ENCODE measurements around the gene TMEM184B.

Gene TMEM184B

DNA sequence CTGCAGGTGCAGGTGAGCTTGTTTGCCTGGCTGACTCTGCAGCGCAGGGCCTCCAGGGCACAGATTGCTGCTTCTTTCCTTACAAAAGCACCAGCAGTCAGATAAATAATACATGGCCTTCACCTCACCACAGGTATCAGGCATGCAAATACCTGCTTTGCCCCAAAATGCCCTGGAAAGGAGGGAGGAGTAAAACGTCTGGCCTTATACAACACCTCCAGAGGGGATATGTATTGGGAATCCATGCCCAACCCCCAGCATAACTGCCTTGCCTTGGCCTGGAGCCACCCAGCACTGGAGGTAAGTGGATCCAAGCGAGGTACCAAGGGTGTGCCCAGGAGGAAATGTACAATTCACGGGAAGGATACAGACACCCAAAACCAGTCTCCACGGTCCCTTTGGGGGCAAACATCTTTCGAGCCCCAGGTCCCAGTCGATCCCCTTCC is 860 bp downstream of the TMEM184B start:
- DNase-seq, result peak; percentile 19

DNA sequence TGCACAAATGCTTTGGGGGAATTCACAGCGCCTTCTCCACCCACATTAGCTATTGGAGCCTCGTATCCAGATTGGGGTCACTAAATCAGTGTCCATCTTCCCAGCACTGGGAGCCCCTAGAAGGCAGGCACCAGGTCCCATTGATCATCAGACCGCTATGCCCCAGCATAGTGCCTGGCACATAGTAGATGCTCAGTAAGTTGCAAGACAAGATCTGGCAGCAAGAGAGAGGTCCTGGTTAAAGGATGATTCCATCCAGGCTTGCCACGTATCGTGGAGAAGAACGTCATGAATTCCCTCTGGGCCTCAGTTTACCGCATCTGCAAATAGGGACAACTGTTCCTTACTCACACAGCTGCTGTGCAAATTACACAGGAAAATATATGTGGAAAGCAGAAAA is 1.7 kb downstream of the TMEM184B start:
- DNase-seq, result no peak

DNA sequence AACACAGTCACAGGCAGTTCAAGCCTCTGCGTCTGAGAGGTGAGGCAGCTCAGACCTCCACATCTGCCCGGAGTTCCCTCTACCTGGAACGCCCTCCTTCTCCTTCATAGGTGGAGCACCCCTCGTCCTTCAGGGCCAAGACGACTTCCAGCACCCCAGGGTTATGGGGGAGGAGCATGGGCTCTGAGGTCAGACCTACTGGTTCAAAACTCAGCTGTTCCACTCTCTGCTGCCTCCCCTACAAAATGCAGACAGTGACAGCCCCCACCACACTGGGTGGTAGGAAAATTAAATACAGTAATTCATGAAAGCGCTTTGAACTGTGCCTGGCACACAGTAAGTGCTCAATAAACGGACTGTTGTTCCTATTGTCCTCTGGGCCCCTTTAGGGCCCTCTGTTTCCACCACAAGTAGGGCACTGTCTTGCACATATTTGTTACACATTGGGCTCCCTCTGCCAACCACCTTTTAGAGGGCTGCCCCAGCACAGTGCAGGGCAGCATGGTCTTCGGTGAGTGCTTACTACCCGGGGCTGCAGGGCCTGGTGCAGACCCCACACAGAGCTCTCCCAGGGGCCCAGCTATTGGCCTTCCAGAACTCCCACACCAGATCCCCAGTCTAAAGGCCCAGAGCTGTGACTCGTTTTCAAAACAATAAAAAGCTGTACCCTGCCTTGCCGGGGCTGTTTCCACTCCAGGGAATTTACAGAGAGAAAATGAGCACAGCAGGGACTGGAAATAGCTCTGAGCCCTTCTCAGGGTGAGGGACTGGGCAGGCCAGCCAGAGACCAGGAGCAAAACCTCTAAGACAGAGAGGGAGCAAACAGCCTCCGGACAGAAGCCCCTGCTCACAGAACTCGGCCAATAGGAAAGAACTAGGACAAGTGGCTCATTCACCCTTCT is 2.5 kb downstream of the TMEM184B start:
- no peak for DNase-seq

DNA sequence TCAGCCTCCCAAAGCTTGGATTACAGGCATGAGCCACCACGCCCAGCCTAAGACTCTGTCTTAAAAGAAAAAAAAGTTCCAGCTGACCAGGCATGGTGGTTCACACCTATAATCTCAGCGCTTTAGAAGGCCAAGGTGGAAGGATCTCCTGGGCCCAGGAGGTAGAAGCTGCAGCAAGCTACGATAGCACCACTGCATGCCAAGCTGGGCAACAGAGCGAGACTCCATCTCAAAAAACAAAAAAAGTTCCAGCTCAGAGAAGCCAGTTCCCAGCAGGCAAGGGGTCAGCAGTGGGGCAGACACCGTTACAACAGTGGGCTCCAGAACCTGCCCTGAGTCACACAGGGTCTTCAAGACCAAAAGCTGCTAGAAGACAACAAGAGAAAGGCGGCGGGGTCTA is 3.3 kb downstream of the TMEM184B start:
- DNase-seq, result no peak

DNA sequence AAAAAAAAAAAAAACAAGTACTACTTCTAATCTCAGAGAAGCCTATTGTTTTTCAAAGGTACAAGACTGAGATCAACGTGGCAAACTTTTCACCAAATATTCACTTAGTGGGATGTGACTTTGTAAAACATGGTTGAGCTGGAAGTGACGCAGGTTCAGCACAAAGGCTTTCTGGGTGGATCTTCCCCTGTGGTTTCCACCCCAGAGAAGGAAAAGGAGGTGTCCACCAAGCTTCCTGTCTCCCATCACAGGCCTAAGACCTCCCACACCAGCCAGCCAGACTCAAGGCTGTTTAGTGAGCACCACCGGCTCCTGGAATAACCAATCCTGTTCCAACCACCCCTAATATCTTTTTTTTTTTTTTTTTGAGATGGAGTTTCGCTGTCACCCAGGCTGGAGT is 5.7 kb downstream of the TMEM184B start:
- DNase-seq, result peak; percentile 49

DNA sequence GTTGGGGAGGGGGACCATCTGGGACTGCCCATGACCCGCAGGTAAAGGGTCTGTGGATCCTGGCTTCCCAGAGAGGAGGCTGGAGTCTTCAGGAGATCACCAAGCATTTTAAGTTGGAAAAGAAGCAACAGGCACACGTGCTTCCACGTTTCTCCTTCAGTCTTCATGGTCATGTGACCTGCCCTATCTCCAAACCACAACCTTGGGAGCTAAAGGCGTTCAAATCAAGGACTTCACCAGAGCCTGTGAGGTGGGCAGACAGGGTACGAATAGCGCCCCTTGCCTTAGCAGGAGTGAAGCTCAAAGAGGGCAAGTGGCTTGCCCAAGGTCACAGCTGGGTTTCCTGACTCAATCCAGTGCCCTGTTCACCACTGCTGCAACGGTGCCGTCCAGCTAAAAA is 6.7 kb downstream of the TMEM184B start:
- DNase-seq, result no peak

DNA sequence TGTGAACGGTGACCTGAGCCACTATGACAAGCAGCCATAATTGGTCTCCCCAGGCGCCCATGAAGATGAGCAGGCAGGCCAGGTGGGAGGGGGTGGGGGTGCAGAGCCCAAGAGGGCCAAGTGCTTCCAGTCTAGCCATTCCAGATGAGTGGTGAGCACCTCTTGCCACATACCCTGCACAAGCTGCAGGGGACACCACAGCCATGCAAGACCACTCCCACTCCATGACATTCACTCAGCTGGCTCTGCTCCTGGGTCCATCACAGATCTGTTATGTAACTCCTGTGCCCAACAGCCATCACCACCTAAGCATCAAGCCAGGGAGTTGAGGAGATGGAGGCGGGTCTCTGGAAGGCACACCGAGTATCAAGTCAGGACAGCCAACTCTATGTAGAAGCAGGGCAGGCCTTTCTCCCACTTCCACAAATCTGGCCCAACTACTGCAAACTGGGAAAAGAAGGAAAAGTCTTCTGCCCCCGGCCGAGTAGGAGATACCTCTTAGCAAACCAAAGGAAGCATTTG is 8.4 kb downstream of the TMEM184B start:
- no peak for DNase-seq

DNA sequence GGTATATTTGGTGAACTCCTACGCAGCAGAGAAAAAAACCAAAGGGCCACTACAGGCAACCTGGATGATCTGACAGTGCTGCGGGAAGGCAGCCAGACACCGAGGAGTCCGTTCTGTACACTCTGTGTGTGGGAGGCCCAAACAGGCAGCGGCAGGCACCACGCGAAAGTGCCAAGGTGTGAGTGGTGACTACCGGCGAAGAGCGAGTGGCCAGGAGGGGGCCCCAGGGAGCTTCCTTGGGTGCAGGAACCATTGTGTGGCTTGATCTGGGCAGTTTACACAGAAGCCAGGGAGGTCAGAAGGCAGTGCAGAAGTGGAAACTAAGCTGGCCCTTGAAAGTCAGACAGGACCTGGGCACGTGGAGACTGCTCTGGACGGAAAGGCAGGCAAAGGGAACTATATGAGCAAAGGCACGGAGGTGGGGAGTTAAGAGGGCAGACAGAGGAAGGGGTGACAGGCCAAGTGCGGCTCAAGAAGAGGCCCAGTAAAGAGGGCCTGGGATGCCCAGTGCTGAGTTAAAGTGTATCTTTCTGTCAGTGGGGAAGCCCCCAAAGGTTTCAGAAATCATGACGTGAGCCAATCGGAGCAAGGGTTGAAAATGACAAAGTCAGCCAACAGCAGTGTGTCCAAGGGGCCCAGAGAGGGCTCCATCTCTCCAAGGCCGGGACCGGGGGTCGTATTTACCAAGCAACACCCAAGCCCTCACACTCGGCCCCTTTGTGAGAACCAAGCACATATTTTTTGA is 10.6 kb downstream of the TMEM184B start:
- DNase-seq, result peak; percentile 68

DNA sequence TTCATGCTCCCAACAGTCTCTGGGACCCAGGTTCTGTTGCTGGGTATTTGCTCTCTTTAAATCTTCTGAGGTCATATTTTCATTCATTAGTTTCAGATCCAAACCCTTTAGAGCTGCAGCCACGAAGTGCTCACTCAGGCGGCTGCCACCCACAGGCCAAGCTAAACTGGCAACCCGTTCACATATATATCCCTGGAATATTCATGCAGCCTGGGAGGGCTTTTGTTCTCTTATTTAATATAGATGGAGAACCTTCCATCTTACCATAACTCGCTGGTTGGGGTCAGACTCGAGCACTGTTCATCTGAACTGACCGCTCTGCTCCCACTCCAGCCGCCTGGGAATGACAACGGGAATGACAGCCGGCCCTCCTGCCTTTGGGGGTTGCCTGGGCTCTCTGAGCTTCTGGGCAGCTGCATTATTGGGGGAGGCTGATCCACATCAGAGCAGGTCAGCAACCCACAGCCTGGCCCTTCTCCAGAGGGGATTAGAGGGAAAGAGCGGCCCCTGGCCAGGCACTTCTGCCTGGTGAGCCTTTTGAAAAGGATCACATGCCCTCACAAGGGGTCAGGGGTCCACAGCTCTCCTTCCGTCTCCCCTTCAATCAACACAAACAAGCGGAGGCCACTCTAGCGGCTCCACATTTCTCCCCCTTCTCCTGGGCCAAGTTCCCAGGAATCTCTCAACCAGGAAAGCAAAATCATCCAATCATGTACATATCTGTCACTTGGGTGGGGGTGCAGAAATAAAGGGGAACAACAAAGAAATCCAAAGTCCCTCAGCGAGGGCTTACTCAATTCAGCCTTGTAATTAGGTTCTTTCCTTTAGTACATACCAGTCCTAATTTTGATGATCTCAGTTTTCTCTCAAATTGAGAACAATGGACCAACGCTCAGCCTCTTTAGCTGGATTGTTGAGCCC is 11.8 kb downstream of the TMEM184B start:
- DNase-seq, result no peak

DNA sequence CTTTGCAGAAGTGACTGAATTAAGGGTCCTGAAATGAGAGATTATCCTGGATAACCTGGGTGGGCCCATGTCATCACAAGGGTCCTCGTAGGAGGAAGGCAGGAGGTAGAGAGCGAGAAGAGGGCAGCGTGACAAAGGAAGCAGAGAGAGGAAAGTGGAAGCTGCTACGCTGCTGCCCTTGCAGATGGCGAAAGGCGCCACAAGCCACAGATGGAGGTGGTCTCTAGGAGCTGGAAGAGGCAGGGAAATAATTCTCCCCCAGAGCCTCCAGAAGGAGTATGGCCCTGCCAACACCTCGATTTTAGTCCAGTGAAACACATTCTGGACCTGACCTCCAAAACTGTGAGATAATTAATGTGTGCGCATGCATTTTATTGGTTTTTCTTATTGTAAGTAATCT is 13.4 kb downstream of the TMEM184B start:
- no peak for DNase-seq

DNA sequence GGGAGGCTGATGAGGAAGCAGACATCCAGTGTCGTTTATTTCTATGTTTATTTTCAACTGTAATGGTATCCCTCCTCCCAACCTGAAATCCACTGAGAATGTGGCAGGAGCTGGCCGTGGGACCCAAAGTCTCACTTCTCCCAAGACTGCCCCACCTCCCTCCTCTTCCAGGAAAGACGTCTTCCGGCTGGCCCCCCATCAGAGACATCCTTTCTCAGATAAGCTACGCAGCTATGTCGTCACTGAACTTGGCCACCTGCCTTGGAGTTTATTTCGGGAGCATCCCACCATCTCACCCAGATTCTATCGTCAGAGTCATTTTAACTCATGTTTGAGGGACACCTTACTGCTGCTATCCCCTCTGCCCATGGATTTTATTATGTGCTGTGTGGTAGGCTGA is 13.9 kb downstream of the TMEM184B start:
- DNase-seq, result no peak

DNA sequence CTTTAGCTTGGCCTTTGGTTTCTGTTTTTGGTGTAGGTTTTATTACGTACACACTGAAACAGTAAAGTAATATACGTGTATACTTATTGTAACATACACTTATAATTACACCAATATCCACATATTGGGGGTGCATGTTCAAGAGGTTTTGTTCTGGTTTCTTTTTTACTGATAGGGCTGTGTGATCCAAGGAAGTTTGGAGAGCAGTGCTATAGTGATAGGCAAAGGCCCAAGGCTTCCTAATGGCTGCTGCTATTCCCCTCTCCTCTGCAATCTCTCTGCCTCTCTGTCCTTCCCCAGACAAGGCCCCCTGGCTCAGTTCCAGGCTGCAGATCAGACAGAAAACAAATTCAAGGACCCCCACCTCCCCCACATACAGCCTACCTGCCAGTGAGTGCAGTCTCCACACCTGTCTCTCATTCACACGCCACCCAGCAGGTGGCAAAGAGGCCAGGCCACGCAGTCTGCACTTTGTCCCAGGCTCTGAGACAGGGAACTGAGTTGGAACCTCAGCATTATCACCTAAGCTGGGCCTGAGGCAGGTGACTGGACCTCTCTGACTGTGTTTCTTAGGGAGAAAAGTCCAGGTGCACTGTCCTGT is 15.1 kb downstream of the TMEM184B start:
- DNase-seq, result no peak

DNA sequence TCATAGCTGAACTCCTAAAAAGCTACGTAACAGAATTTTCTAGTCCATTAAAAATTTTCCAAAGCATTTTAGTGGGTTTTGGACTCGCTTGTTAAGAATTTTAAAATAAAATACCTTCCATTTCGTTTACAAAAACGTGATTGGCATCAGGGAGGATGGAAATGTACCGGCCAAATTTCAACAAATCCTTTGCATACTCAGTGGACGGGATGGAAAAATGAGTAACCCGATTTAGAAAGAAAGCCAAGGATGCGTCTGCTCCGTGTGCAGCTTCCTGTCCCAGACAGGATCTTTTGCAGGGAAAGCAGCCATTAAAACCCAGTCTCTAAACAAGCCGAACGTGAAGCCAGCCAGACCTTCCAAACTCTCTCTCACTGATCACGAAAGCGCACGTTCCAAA is 15.6 kb downstream of the TMEM184B start:
- DNase-seq, result no peak

DNA sequence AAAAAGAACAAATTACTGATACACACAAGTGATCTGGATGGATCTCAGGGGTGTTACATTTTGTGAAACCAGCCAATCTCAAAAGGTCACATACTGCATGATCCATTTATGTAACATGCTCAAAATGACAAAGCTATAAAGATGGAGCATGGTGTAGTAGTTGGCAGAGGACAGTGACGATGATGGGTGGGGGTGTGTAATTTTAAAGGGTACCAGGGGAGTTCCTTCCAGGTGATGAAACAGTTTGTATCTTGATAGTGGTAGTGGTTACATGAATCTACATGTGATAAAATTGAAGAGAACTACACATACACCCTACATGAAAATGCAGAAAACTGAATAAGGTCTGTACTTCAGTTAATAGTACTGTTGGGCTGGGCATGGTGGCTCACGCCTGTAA is 17.1 kb downstream of the TMEM184B start:
- DNase-seq, result no peak

DNA sequence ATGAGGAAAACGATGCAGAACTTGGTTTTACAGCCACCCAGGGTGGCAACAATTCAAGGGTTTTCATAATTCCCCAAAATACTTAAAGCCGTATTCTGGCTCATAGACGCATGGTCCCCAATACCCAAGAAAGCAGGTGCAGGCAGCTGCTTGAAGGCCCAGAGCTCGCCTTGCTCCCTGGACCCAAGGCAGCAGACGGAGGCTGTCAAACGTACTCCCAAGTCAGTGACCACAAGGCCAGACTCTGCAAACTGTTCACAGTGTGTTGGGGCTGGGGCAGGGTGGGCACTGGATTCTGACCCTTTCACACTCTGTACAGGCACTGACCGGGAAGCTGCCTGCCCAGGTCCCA is 21.5 kb downstream of the TMEM184B start:
- DNase-seq, result no peak

DNA sequence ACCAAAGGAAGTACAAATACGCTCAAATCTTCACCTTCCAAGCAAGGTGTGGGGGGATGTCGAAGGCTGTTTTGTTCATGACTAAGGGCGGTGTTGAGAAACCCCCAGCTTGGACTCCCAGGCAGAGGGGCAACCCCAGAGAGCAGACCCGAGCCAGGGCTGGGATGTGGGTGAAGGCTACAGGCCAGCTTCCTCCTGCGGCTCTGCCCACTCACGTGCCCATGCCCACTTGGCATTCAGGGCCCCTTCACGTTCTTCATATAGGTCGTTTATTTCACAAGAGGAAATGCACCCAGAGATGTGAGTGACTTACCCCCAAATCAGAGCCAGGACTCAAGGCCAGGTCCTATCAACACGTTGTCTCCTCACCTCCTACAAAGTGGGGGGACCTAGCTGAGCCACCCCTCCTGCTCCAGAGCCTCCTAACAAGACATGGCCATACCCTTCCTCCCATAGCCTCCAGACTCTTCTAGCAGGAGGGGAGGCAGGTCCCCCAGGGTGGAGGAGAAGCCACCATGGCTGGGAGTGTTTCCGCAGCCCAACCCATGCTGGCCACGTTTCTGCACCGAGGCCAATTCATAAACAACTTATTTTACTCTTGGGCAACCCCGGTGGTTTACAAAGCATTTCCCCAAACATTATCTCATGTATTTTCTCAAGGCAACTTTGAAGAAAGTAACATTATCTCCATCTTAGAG is 22.0 kb downstream of the TMEM184B start:
- DNase-seq, result no peak

DNA sequence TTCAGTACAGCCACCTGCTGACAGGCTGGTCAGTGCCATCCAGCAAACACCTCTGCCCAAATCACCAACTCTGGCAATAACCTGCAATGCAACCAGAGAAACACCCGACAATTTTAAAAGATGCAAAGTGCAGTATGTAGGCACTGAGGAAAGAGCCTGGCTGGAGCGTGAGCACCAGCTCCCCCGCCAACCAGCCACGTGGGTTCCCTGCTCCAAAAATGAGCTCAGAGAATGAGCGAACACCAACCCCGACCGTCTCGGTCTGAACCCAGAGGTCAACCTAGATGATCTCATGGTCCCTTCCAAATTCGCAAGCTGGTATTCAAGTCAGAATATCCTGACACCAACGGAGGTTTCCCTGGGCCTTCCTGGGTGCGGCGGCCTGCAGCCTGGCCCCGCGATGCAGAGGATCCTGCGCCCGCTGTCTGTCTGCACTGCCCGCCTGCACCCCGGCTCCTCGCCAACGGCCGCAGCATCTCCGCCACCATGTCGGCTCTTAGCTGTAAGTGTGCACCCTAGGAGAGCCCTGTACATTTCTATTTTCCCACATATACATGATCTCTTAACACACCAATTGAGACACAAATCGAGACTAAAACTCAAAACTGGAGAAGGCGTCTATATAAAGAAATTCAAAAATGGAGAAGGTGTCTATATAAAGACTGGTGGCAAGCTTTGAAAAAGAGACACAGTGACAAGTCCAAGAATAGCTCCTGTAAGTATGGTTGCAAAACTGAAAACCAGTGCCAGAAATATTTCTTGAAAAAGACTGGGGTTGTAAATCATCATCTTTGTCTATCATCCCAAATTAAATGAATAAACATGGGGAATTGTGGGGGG is 22.8 kb downstream of the TMEM184B start:
- DNase-seq, result no peak

DNA sequence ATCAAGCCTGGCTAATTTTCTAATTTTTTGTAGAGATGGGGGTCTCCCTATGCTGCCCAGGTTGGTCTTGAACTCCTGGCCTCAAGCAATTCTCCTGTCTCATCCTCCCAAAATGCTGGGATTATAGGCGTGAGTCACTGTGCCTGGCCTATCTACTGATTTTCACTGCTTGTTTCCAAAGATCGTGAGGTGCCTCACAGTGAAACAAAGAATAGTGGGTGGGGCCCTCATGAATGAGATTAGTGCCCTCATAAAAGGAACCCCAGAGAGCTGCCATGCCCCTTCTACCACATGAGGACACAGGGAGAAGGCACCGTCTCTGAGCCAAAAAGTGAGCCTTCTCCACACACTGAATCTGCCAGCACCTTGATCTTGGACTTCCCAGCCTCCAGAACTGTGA is 23.5 kb downstream of the TMEM184B start:
- no peak for DNase-seq

DNA sequence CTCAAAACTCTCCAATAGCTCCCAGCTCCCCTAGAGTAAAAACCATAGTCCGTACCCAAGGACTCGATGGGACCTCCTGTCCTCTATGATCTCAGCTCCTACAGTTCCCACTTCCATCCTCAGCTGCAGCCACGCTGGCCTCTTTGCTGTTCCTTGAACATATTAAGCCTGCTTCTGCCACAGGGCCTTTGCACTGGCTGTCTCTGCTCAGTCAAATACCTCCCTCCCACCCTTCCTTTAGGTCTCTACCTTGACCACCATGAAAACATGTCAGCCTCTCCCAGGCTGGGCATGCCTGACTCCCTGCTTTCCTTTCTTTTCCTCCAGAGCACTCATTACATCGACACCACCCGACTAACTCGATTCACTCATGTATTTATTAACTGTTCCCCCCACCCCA is 24.5 kb downstream of the TMEM184B start:
- DNase-seq, result no peak

DNA sequence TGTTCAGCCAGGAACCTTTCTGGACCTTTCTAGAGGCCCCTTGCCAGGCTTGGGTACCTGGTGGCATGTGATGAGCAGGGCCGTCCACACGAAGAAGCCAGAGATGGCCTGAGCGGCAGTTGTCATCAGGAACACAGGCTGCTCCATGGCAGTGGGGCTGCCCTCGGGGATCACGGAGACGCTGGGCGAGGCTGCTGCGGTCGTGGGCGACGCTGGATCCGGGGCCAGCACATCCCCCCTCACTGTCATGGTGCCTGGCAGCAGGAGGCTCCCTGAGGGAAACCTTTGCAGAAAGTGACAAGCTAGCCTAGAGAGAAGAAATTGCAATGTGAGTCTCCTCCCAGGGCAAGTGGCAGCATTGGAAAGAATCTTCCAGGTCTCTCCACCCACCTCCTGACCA is 25.1 kb downstream of the TMEM184B start:
- DNase-seq, result no peak

DNA sequence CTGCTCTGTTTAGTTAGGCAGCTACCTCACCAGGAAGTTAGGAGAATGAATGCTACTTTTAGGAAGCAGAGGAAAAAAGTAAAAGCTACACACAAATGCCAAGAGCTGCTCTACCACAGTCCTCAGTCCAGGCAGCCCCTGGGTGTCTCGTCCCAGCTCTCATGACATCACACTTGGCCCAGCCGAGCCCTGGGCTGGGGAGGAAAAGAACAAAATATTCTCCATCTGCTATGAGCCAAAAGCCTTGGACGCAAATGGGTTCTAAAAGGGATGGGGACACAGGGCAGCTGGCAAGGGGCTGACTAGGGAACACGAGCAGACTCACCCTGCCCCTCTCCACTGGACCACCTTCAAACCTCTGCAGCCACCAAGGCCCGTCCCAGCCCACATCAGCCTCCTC is 26.1 kb downstream of the TMEM184B start:
- DNase-seq, result no peak
